ENCODE data around the gene AGBL1. TPM values are rescaled to one million over a fixed set of nuclear protein-coding genes. Genes with fewer than 3 reads are reported as not detected.

Gene AGBL1
- total and polyA plus RNA-seq, 2 donors (not counting 3 experiments of a cell fraction or from before 2014, with no cell fraction given): not detected

DNA sequence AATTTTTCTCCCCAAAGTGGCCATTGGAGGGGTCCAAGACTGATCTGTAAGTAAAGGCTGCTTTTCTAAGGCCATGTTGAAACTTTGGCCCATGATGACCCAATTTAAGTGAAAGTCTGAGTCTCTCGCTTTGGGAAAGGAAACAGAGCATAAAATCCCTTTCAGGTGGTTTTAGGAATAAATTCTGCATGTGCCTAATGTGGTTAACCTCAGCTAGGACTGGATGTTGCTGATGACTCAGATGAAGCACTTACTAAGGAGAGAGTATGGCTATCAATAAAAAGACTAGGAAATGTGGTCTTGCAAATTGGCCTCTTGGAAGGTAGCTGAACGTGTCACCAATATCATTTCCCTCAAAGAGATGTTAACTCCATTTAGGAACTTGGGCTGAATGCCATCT lies 458.5 kb downstream of the AGBL1 start:
- H3K9me3 ChIP-seq (replicated peaks; ENCODE audit: control insufficient read depth, insufficient read depth, low read length): peaks cover 5% of the 10 kb centered on the region
- no peak for DNase-seq (ENCODE audit: low read depth, low spot score)
- no peaks in the 10 kb centered on the region for H3K79me2 ChIP-seq (ENCODE audit: control insufficient read depth, insufficient read depth, low read length)
- H3K27ac ChIP-seq (ENCODE audit: insufficient read depth, low read depth, low read length): no peak overlapping the region
- H3K27me3 ChIP-seq (ENCODE audit: control insufficient read depth in 2 of 2, insufficient read depth in 2 of 2, low read length in 2 of 2): no peaks in the 10 kb centered on the region
- no peak overlapping the region for H3K4me2 ChIP-seq (ENCODE audit: insufficient read depth, low read length)
- H2AFZ ChIP-seq (ENCODE audit: low read depth, low read length): no peak overlapping the region
- dilution Hi-C loops (cut with MboI; ENCODE audit: extremely low pct_ligation_motif_present, low sequenced_read_pairs) (no loop called here), intact Hi-C loops (cut with micrococcal nuclease) (no loop called here)
- no peak overlapping the region for H3K4me3 ChIP-seq (replicated peaks in 1 of 3; ENCODE audit: insufficient read depth in 1 of 3, low read depth in 1 of 3, low read length in 3 of 3)
- CTCF ChIA-PET: no interaction called here
- TF ChIP-seq GATA2 (IDR thresholded peaks at IDR 0.05; ENCODE audit: insufficient read depth, insufficient read length, low read depth, low read length): no peak
- no peak for TF ChIP-seq FOS (IDR thresholded peaks at IDR 0.05; ENCODE audit: borderline replicate concordance, insufficient read depth, low read length)
- no peak for TF ChIP-seq POLR2A (IDR thresholded peaks at IDR 0.05; ENCODE audit: low read depth, low read length)
- TF ChIP-seq, protein P1, sequence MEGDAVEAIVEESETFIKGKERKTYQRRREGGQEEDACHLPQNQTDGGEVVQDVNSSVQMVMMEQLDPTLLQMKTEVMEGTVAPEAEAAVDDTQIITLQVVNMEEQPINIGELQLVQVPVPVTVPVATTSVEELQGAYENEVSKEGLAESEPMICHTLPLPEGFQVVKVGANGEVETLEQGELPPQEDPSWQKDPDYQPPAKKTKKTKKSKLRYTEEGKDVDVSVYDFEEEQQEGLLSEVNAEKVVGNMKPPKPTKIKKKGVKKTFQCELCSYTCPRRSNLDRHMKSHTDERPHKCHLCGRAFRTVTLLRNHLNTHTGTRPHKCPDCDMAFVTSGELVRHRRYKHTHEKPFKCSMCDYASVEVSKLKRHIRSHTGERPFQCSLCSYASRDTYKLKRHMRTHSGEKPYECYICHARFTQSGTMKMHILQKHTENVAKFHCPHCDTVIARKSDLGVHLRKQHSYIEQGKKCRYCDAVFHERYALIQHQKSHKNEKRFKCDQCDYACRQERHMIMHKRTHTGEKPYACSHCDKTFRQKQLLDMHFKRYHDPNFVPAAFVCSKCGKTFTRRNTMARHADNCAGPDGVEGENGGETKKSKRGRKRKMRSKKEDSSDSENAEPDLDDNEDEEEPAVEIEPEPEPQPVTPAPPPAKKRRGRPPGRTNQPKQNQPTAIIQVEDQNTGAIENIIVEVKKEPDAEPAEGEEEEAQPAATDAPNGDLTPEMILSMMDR (IDR thresholded peaks at IDR 0.05; ENCODE audit: extremely low read depth in 1 of 2, insufficient read depth in 1 of 2, low read depth in 1 of 2, low read length in 2 of 2): no peak
- no peak for TF ChIP-seq MYC (IDR thresholded peaks at IDR 0.05; ENCODE audit: low read depth, low read length)
- no peak for TF ChIP-seq POLR2AphosphoS5 (IDR thresholded peaks at IDR 0.05; ENCODE audit: insufficient read depth, low read depth, low read length)
- no peak for TF ChIP-seq EZH2 (IDR thresholded peaks at IDR 0.05; ENCODE audit: borderline replicate concordance, low read depth, low read length, severe bottlenecking)
- TF ChIP-seq, protein P2, sequence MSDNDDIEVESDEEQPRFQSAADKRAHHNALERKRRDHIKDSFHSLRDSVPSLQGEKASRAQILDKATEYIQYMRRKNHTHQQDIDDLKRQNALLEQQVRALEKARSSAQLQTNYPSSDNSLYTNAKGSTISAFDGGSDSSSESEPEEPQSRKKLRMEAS (IDR thresholded peaks at IDR 0.05; ENCODE audit: insufficient read depth, insufficient read length): no peak
- no peak for TF ChIP-seq JUN (IDR thresholded peaks at IDR 0.05; ENCODE audit: borderline replicate concordance, insufficient read depth, insufficient read length, low read depth)
- POLR2A ChIA-PET: no interaction called here
- H3K9ac ChIP-seq (replicated peaks; ENCODE audit: extremely low read depth, insufficient read depth, low read length): no peak overlapping the region
- H3K4me1 ChIP-seq (ENCODE audit: control insufficient read depth, extremely low read depth, insufficient read depth, low read length): no peaks in the 10 kb centered on the region
- H3K36me3 ChIP-seq (ENCODE audit: control insufficient read depth in 2 of 2, extremely low read depth in 1 of 2, insufficient read depth in 2 of 2, low read length in 2 of 2): no peaks in the 10 kb centered on the region
- H4K20me1 ChIP-seq (replicated peaks; ENCODE audit: control insufficient read depth, extremely low read depth, insufficient read depth, low read length): no peaks in the 10 kb centered on the region
- FAIRE-seq: no peak
- no TSS peak for BruUV-seq (replicated peaks)
- no peaks in the 10 kb centered on the region for H3K9me1 ChIP-seq (replicated peaks; ENCODE audit: control insufficient read depth, extremely low read depth, insufficient read depth, low read length)

Measured in endothelial cell of umbilical vein (primary cell).